GDM1 (cell line): ENCODE measurements around the gene SEMA3G.
A peak's percentile ranks its signal among the peaks of the same experiment; 100 is the strongest.

ENCODE experiments used
- DNase-seq: peaks from one replicate; lab custom pipeline; 2025; lab: John Stamatoyannopoulos, UW

The SEMA3G gene

DNA sequence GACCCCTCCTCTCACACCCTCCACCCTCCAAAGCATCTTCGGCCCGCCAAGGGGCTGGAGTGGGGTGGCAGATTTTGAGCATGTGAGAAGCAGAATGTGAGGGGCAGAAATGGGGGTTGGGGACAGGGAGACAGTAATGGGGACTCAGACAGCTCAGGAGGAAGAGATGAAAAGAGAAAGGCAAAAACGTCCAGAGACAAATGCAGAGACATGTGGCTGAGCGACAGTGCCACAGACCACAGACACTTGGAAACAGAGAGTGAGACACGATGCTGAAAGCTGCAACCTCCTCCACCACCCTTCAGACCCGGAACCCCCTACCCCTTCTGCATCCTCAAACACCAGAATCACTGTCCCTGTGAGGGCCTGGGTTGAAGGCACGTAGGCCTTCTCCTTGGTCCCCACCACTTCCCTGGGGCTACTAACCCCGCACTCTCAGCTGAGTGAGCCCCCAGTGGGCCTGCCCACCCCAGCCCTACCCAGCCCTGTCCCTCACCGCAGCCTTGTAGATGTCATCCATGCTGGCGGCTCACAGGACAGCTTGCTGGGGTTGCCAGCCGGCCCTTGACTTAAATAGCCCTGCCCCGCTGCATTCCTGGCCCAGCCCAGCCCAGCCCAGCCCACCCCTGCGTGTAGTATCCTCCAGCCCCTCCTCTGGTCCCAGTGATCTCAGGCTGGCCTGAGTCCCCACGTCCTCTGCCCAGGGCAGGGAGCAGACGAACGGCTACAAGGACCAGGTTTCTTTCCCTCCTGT is 8.8 kb upstream of the SEMA3G start, which contains the start of gene TNNC1:
TNNC1 (minus strand) TSS at position 546 of the 754 bp plus-strand sequence; CDS start at position 520, 26 bp downstream.
- DNase-seq = no peak

DNA sequence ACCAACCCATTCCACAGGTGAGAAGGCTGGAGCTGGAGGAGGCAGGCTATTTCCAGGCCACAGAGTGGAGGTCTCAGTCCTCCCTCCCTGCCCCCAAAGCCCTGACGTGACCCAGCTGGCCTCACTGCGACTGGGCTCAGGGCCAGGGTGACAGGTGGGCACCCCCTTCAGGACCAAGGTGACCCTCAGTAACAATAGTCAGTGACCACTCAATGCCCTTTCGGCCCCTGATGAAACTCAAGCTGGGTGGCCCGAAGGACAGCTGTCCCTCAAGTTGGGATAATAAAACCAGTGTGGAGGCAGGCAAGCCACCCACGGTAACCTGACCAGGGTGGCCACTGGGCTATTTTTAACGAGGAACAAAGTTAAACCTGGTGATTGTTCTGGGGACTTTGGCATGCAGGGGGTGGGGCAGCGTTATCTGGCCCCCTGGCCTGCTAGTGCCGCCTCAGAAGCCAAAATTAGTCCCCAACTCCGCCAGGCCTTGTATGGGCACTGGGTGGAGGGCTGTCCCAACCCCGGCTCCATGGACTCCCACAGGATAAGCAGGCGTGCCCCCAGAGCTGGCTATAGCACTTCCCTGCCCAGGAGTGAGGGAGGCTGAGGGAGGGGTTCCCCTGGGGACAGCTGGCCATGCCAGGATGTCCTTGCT is 7.8 kb upstream of the SEMA3G start:
- DNase-seq = no peak

DNA sequence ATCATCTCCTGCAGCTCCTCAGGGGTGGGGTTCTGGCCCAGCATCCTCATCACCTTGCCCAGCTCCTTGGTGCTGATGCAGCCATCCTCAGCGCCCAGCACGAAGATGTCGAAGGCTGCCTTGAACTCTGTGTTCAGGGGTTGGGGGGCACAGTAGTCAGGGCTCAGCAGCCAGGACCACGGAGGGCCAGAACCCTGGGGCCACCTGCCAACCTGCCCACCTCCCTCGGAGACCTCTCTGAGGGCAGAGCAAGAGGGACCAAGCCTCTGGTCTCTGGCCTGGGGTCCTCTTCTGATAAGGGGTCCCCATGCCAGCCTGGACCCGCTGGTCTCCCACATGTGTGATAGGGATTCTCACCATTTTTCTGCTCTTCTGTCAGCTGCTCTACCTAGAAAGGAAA is 7.2 kb upstream of the SEMA3G start:
- no peak for DNase-seq

- no peak for DNase-seq
Measured at GRCh38 chr3:52451237-52452083, 6.6 kb upstream of the SEMA3G start.

DNA sequence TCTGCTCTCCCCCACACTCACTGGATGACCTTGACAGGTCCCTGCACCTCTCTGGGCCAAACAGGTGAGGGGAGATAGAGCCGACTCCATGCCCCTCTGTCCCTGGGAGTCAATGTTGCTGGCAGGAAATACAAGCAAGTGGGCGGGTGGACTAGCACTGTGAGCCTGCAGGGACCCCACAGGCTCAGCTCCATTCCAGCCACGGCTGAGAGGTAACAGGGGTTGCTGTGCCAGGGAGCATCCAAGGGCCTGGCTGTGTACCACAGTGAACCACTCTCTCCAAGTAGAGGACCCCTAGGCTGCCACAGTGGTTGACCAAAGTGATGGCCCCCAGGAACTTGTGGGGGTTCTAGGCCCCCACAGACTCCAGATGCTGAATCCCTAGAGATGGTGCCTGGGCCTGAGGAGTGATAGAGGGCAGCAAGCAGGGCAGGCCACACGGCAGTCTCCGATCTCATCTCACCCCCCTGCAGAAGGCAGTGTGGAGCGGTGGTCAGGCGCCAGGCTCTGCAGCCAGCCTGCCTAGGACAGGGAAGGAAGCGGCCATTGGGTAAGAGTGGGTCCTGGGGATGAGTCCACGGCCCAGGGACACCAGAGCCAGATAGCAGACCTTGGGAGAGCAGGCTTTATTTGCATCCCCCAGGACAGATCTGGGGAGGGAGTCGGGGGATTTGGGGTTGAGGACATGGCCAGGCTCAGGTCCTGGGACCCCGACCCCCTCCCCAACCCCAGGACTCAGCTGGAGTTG is 5.8 kb upstream of the SEMA3G start:
- DNase-seq = no peak

DNA sequence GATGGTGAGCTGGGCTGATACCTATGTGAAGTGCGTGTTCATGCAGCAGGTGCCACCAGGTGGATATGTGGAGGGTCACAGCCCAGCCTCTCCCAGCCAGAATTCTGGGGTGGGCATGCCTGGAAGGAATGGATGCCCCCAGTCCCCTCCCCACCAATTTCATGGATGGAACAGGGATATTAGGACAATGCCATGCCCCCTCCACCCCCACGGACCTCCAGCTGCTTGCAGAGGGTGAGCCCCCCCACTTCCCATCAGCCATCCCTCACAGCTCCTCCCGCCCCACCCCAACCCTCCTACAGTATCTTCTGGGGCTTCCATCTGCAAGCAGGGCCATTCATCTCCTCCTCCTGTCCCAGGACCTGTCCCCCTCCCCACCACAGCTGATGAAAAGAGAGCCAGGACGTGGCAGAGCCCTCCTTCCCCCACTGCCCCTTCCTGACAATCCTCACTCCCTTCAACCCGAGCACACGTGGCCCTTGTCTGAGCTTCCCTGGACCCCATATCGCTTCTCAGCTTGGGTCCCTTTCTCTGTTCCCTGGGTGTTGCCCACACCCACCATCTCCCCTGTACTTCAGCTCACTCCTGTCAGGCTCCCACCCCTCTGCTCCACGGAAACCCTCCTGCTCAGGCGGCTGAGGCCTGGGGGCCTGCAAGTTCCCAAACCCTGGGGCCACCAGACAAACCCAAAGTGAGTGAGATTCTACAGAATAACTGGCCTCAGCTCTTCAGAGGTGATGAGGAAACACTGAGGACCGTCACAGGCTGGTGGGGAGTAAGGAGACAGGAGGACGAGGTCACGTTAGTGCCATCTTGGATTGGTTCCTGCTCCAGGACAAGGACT is 2.8 kb upstream of the SEMA3G start:
- DNase-seq = no peak

- DNase-seq = peak; percentile 45
Measured at GRCh38 chr3:52446631-52447511, 2.0 kb upstream of the SEMA3G start.

GRCh38 chr3:52446042-52446441 is 1.1 kb upstream of the SEMA3G start:
- DNase-seq = no peak

- DNase-seq = no peak
Measured at GRCh38 chr3:52443791-52444687, 864 bp downstream of the SEMA3G start.

DNA sequence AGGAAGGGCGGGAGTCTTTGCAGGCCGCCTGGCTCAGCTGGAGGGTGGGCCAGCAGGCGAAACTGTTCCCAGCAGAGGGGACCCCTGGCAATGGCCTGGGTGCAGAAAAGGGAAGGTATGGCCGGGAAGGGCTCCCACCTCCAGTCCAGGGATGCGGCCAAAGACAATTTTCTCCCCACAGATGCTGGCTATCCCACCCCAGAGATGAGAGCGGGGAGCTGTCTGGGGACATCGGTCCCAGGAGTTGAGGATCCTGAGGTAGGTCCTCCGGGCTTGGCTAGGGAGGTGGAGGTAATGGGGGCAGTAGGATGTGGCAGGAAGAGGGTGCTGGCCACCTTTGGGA is 1.7 kb downstream of the SEMA3G start:
- no peak for DNase-seq

DNA sequence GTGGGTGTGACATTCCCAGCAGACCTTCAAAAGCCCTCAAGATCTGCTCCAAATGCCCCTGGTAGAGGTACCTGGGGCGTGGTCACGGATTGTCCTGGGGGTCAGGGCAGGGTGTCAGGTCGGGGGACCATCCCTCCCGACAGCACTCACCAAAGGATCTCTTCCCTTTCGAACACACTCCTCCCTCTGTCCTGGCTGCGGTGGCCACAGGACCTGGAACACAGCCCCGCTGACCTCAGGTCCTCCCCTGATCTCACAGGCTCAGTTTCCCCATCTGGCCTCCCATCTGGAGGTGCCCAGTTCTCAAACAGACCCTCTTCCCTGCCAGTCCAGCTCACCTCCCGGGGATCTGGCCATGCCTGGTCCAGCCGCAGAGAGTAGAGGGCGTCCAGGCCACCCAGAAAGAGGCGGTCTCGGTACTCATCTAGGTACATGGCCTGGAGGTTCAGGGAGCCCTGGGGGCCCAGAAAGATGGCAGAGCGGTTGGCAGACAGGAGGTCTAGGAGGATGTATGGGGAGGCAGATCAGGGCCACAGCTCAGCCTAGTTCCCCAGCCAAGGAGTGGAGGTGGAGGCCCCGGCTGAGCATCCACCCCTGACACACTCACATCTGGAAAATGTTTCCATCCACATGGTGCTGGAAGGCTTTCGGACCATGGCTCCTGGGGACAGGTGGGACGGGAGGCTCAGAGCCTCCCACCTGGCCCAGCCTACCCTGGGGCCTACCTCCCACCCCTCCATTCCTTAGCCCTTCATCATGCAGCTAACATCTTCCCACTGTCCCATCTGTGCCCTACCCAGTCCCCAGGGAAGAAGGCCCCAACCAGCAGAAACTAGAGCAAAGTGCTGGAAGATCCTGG is 2.3 kb downstream of the SEMA3G start:
- DNase-seq = no peak

GRCh38 chr3:52441772-52442332 is 3.1 kb downstream of the SEMA3G start:
- no peak for DNase-seq

DNA sequence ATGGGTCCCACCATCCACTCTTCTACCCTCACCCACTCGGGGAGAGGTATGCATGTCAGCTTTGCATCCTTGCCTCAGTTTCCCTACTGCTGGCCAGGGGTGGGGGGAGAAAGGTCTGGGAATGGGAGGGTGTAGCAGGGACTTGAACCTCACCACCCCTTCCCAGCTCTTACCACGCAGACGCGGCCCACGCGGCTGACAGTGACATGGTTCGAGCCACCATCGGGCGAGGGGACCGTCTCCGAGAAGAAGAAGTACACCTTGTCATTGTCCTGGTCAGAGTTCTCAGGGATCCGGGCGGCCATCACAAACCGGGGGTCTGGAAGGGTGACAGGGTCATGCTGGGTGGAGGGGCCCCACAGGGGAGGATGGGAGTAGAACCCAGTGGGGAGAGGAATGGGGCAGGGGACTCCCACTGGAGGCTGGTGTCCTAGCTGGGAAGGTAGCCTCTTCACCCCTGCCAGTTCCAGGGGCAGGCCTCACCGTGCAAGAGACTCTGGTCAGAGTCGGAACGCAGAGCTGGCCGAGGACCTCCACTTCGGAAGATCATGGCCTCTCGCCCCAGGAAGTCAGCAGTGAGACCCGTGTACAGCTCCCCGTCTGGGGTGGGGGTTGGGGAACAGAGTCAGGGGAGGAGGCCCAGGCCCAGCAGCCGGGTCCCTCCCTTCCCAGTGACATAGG is 3.7 kb downstream of the SEMA3G start:
- DNase-seq = no peak

- no peak for DNase-seq
Measured at GRCh38 chr3:52440671-52441070, 4.2 kb downstream of the SEMA3G start.

DNA sequence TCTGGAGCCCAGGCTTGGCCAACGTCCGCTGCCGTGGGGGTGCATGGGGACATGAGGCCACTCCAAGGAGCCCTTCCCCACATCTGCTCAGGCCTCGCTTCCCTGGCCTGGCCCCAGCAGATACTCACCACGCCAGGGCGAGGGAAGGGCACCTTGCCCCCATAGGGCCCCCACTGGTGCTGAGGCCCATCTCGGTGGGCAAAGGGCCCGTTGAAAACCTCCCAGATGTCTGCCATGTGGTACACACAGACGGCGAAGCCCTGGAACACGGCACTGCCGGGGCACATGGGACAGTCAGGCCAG is 4.7 kb downstream of the SEMA3G start:
- no peak for DNase-seq

- no peak for DNase-seq
Measured at GRCh38 chr3:52439426-52440248, 5.3 kb downstream of the SEMA3G start.
